GM18498 (cell line): ENCODE data around the gene HEXD.
"Not testable (repeated sequence)": the region's sequence is repeated elsewhere in the genome, so short reads cannot be mapped to it uniquely, and the experiment has no call there.

Source experiments
- ATAC-seq: cut with Tn5 transposase; IDR thresholded peaks from one replicate; pipeline ENCODE4 v1.9.1; 2021; ENCODE audit warnings: mild to moderate bottlenecking, moderate library complexity; ENCODE audit not compliant: unreplicated experiment

Gene HEXD

GRCh38 chr17:82396601-82397435, 21.3 kb upstream of the HEXD start:
- no peak for ATAC-seq

GRCh38 chr17:82397449-82398335, 20.5 kb upstream of the HEXD start:
- ATAC-seq: no peak

GRCh38 chr17:82399041-82399441, 19.1 kb upstream of the HEXD start:
- no peak for ATAC-seq

GRCh38 chr17:82399601-82400101, 18.5 kb upstream of the HEXD start:
- ATAC-seq: no peak

GRCh38 chr17:82400206-82400605, 17.9 kb upstream of the HEXD start:
- ATAC-seq: no peak

GRCh38 chr17:82400830-82401229, 17.3 kb upstream of the HEXD start:
- no peak for ATAC-seq

- peak; percentile 78 for ATAC-seq
These were observed 15.3 kb upstream of the HEXD start for GRCh38 chr17:82402865-82403264.

GRCh38 chr17:82403662-82404660, 14.2 kb upstream of the HEXD start:
- no peak for ATAC-seq

GRCh38 chr17:82405051-82405450, 13.1 kb upstream of the HEXD start:
- ATAC-seq: no peak

- ATAC-seq: no peak
These were observed 11.9 kb upstream of the HEXD start for GRCh38 chr17:82406131-82406671.

GRCh38 chr17:82407255-82407654, 10.9 kb upstream of the HEXD start:
- no peak for ATAC-seq

- ATAC-seq: no peak
These were observed 9.7 kb upstream of the HEXD start for GRCh38 chr17:82408288-82408937.

- ATAC-seq: no peak
These were observed 9.2 kb upstream of the HEXD start for GRCh38 chr17:82408938-82409318.

- no peak for ATAC-seq
These were observed 8.0 kb upstream of the HEXD start for GRCh38 chr17:82410014-82410716.

- ATAC-seq: no peak
These were observed 6.6 kb upstream of the HEXD start for GRCh38 chr17:82411396-82412053.

- ATAC-seq: not testable (repeated sequence)
These were observed 6.1 kb upstream of the HEXD start for GRCh38 chr17:82412081-82412480.

GRCh38 chr17:82412535-82413520, 5.3 kb upstream of the HEXD start:
- ATAC-seq: no peak
